Progenitor cell of endocrine pancreas (in vitro differentiated cells): ENCODE results near the gene KCNQ1. TPM values are rescaled to one million over a fixed set of nuclear protein-coding genes. Genes with fewer than 3 reads are reported as not detected.

Experiments
- DNase-seq: peaks from one replicate; pipeline ENCODE4 v3.0.0; 2021; ENCODE audit warnings: low spot score; ENCODE audit not compliant: unreplicated experiment
- H3K27ac Mint-ChIP-seq: 2 replicates; pipeline ENCODE4 v1.8.0; 2021; ENCODE audit warnings: mild to moderate bottlenecking, moderate library complexity, mixed read lengths
- H3K27me3 Mint-ChIP-seq: 2 replicates; pipeline ENCODE4 v1.8.0; 2021; ENCODE audit warnings: mixed read lengths
- H3K36me3 Mint-ChIP-seq: 2 replicates; pipeline ENCODE4 v1.8.0; 2022; ENCODE audit warnings: mixed read lengths; ENCODE audit not compliant: insufficient read depth
- H3K4me1 Mint-ChIP-seq: 2 replicates; pipeline ENCODE4 v1.8.0; 2021; ENCODE audit warnings: low read depth, mixed read lengths
- H3K4me3 Mint-ChIP-seq: 2 replicates; pipeline ENCODE4 v1.8.0; 2021; ENCODE audit warnings: low read depth, mild to moderate bottlenecking, moderate library complexity, mixed read lengths
- H3K9me3 Mint-ChIP-seq: 2 replicates; pipeline ENCODE4 v1.8.0; 2021; ENCODE audit warnings: low read depth, mixed read lengths
- total RNA-seq: library from RNA; stranded (reverse); gene quantifications from 2 replicates; pipeline ENCODE4 v1.2.1, GENCODE V29; 2021
- TF ChIP-seq, protein P1 (sequence below): fragments of 200-600 bp; sonication (generic); IDR thresholded peaks from one replicate; pipeline ENCODE4 v1.5.0; 2021; ENCODE audit warnings: antibody characterized with exemption, mild to moderate bottlenecking; ENCODE audit not compliant: unreplicated experiment

KCNQ1 gene
- total RNA-seq, 1 donor from 2014 or later = 3.3 TPM

DNA sequence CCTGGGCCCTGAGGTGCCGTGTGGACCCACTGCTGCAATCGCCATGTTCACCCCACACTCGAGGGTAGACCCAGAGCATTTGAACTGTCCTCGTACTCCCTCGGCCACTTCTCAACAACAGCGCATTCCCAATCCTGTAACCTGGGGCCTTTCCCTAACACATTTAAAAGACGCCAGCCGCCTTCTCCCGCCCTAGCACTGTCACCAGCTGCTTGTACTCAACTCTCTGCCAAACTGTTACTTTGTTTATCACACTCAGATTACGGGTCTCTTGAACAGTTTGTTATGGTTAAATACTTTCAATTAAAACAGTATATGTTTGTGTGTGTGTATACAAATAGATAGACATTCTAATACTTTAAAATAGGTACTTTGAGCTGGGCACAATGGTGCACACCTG is 420.1 kb downstream of the KCNQ1 start:
- peaks cover 63% of the 10 kb centered on the region for H3K27me3 Mint-ChIP-seq
- no peak overlapping the region for H3K4me3 Mint-ChIP-seq
- no peak for DNase-seq
- H3K9me3 Mint-ChIP-seq = no peaks in the 10 kb centered on the region
- H3K27ac Mint-ChIP-seq = peak overlapping the region; percentile 35
- H3K4me1 Mint-ChIP-seq = no peaks in the 10 kb centered on the region
- H3K36me3 Mint-ChIP-seq = no peaks in the 10 kb centered on the region
- TF ChIP-seq, protein P1, sequence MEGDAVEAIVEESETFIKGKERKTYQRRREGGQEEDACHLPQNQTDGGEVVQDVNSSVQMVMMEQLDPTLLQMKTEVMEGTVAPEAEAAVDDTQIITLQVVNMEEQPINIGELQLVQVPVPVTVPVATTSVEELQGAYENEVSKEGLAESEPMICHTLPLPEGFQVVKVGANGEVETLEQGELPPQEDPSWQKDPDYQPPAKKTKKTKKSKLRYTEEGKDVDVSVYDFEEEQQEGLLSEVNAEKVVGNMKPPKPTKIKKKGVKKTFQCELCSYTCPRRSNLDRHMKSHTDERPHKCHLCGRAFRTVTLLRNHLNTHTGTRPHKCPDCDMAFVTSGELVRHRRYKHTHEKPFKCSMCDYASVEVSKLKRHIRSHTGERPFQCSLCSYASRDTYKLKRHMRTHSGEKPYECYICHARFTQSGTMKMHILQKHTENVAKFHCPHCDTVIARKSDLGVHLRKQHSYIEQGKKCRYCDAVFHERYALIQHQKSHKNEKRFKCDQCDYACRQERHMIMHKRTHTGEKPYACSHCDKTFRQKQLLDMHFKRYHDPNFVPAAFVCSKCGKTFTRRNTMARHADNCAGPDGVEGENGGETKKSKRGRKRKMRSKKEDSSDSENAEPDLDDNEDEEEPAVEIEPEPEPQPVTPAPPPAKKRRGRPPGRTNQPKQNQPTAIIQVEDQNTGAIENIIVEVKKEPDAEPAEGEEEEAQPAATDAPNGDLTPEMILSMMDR = no peak

DNA sequence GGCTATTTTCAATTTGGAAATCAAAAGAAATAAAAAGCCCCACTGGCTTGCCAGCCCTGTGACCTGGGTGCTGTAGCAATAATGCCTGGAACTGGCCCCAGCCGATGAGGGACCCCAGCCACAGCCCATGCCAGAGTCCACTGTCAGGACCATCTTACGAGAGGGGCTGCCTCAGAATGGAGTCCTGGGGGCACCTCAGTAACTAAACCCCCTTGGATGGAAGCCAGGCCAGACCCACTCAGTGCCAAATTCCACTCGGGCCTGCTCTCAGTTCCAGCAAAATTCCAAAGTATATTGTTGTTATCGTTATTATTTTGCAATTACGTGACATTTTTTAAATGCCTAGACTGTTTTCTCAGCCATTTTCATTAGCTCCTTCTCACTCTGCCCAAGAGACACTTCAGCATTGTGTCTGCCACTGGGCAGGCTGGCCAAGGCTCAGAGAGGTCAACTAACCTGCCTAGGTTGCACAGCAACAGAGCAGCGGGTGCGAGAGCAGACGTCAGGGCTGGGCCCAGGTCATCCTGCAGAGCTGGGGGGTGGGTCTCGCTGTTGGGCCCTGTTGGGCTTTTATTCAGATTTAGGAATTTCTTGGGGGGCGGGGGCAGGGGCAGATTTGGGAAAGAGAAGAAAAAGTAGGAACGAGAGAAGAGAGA is 421.2 kb downstream of the KCNQ1 start:
- no peak for DNase-seq
- H3K4me3 Mint-ChIP-seq = no peak overlapping the region
- H3K27ac Mint-ChIP-seq = no peak overlapping the region
- H3K36me3 Mint-ChIP-seq = no peaks in the 10 kb centered on the region
- no peaks in the 10 kb centered on the region for H3K9me3 Mint-ChIP-seq
- no peaks in the 10 kb centered on the region for H3K4me1 Mint-ChIP-seq
- H3K27me3 Mint-ChIP-seq = peaks cover 65% of the 10 kb centered on the region
- TF ChIP-seq, protein P1 = no peak

DNA sequence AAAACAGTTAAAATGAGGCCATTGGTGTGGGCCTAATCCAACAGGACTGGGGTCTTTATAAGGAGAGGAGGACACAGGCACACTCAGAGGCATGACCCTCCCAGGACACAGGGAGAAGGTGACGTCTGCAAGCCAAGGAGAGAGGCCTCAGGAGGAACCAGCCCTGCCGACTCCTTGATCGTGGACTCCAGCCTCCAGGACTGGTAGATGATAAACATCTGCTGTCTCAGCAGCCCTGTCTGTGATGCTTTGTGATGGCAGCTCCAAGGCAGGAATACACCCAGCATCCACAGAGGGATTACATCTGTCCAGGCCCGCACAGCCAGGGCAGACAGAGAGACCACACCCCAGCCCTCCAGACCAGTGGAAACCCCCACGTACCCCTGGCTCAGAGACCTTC is 422.3 kb downstream of the KCNQ1 start:
- TF ChIP-seq, protein P1 = no peak
- Mint-ChIP-seq H3K27ac (no peak overlapping the region), H3K36me3 (peaks cover 1% of the 10 kb centered on the region), H3K9me3 (no peaks in the 10 kb centered on the region), H3K27me3 (peaks cover 69% of the 10 kb centered on the region), H3K4me3 (no peak overlapping the region), H3K4me1 (no peaks in the 10 kb centered on the region)
- no peak for DNase-seq

DNA sequence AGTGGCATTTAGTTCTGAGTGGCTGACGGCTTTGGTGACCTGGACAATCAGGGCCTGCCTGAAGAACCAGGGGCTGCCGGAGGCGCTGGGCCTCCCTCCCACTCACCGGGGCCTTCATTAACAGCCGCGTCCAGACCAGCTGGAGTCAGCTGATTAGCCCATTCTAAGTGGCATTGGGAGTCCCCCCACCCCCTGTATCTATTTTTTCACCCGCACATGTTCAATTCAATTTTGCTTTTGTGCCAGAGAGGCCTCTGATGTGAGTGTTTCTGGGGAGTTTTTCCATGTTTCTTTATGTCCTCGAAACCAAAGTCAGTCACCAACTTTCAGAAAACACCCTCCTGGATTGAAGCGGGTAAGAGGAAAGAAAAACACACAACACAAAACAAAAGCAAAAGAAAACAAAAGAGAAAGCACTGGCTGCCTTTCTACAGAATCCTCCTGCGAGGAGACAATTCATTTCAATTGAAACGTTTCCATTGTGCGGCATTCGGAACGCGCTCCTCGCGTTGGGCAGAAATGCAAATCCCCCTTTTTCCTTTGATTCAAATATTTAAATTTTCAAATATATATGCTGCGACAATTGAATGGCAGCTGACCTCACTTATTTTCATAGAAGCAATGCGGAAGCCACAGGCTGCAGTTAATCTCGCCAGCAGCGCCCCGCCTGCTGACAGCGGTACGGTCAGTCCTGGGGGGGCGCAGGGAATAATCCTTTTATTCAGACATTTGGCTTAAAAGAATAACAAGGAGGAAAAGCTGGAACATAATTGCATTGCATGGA is 423.1 kb downstream of the KCNQ1 start:
- Mint-ChIP-seq H3K9me3 (no peaks in the 10 kb centered on the region), H3K4me3 (no peak overlapping the region), H3K36me3 (peaks cover 1% of the 10 kb centered on the region), H3K4me1 (no peaks in the 10 kb centered on the region), H3K27me3 (peaks cover 69% of the 10 kb centered on the region), H3K27ac (no peak overlapping the region)
- DNase-seq = no peak
- TF ChIP-seq, protein P1 = no peak

DNA sequence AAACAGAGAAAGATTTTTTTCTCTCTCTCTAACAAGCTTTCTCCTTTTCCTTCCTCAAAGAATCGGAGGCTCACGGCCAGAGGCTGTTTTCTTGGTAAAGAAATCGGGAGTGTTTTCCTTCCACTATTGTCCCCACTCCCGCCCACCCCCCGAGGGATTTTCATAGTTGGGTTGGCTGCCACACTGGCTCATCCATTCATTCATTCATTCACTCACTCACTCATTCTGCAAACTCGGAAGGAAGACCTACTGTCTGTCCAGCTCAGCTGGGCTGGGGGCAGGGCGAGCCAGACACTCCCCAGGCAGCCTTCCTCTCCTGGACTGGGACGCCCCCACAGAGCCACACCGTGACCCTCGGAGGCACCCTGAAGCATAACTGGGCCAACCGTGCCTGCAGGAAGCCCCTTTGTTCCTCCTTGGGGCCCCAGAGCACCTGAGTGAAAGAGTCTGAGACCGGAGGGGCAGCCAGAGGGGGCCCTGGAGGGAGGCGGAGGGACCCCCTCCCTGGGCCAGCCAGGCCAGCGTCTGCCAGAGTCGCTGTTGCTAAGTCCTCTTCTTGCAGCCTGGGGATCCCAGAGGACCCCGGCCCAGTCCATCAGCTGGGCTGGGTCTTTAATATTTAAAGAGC is 423.8 kb downstream of the KCNQ1 start:
- TF ChIP-seq, protein P1 = no peak
- DNase-seq = no peak
- Mint-ChIP-seq H3K9me3 (no peaks in the 10 kb centered on the region), H3K27ac (no peak overlapping the region), H3K4me1 (no peaks in the 10 kb centered on the region), H3K4me3 (no peak overlapping the region), H3K27me3 (peaks cover 64% of the 10 kb centered on the region), H3K36me3 (peaks cover 1% of the 10 kb centered on the region)
